ENCODE data around the gene HCN1.

The HCN1 gene

DNA sequence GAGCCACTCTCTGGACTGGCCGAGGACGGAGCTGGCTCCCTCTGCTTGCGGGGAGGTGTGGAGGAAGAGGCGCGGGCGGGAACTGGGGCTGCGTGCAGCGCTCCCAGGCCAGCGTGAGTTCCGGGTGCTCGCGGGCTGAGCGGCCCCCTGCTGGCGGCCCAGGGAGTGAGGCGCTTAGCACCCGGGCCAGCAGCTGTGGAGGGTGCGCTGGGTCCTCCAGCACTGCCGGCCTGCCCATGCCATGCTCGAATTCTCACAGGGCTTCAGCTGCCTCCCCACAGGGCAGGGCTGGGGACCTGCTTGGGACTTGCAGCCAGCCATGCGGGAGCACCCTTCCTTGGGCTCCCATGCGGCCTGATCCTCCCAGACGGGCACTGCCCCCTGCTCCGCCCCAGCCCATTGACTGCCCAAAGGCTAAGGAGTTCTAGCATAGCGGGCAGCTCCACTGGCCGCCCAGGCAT lies 470.6 kb downstream of the HCN1 start:
- no peak overlapping the region for H3K4me3 ChIP-seq (ENCODE audit: low read depth, low read length)
- no peak for DNase-seq (ENCODE audit: low read depth, low spot score)
- no peak for TF ChIP-seq CTCF (IDR thresholded peaks at IDR 0.05; ENCODE audit: low read depth, low read length)
- in situ Hi-C loops (cut with HindIII; ENCODE audit: low sequenced_read_pairs): no loop called here

DNA sequence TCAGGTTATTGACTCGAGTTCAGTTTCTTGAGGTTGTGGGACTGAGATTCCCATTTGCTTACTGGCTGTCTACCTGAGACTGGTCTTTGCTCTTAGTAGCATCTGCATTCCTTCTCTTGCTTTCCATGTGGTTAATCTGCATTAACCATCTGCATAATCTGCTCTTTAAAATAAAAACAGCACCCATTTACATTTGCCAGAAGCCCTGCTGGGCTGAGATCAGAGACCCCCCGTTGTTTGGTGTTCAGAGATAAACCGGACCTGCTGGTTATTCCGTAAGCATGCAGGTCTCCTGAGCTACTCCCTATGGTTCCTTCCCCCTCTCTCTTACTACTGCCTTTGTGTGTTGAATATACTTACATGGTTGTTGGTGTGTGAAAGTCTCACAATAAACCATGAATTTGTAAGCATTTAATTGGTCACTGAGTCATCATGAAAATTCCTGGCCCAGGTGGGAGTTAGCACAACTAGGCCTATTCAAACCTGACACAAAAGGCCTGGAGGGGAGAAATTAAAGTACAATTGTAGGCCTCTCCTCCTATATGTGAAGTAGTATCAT lies 490.7 kb downstream of the HCN1 start:
- DNase-seq (ENCODE audit: low read depth, low spot score): no peak
- TF ChIP-seq CTCF (IDR thresholded peaks at IDR 0.05; ENCODE audit: low read depth, low read length): no peak
- no peak overlapping the region for H3K4me3 ChIP-seq (ENCODE audit: low read depth, low read length)
- in situ Hi-C loops (cut with HindIII; ENCODE audit: low sequenced_read_pairs): no loop called here
